ENCODE measurements around the gene AMIGO3. TPM values are rescaled to one million over a fixed set of nuclear protein-coding genes. Genes with fewer than 3 reads are reported as not detected.

Gene AMIGO3
- total and polyA plus RNA-seq, 3 donors from 2014 or later, result 3.0 to 14.8 (median 8.8) TPM

- 83 to 85% methylated on average over 13 of the region's 13 CpGs for WGBS, 2 donors
- intact Hi-C loops (cut with DNase I; ENCODE audit: low total_unique reads), result no loop called here
- Histone ChIP-seq H3K4me3 (no peak overlapping the region), H3K27me3 (no peaks in the 10 kb centered on the region), H3K36me3 (ENCODE audit: low read depth, missing control alignments) (peaks cover 3% of the 10 kb centered on the region), H3K4me1 (peaks cover 29% of the 10 kb centered on the region), H3K9me3 (no peaks in the 10 kb centered on the region), H3K27ac (peak overlapping the region; percentile 20 to 25)
- DNase-seq, result no peak
- TF ChIP-seq CTCF (IDR thresholded peaks at IDR 0.05) (no peak), POLR2A (IDR thresholded peaks at IDR 0.05) (no peak)
These were observed 28.5 kb upstream of the AMIGO3 start for GRCh38 chr3:49747792-49748480.

DNA sequence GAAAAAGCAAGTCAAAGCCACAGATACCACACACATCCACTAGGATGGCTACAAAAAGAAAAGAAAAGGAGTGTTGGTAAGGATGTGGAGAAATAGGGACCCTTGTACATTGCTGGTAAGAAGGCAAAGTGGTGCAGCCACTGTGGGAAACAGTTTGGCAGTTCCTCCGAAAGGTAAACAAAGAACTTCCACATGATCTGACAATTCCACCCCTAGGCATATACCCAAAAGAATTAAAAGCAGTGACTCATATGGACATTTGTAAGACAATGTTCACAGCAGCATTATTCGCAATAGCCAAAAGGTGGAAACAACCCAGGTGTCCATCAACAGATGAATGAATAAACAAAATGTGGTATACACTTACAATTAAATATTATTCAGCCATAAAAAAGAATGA, 26.5 kb upstream of the AMIGO3 start:
- DNase-seq, result no peak
- intact Hi-C loops (cut with DNase I; ENCODE audit: low total_unique reads), result no loop called here

DNA sequence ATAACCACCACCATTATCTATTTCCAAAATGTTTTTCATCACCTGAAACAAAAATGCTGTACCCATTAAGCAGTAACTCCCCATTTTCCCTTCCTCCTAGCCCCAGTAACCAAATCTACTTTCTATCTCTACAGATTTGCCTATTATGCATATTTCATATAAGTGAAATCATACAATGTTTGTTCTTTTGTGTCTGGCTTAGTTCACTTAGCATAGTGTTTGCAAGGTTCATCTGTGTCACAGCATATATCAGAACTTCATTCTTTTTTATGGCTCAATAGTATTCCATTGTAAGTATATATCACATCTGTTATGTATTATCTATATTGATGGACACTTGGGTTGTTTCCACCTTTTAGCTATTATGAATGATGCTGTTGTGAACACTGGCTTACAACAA, 20.9 kb upstream of the AMIGO3 start:
- DNase-seq, result no peak
- no peaks in the 10 kb centered on the region for H3K4me1 ChIP-seq
- H3K4me3 ChIP-seq, result no peak overlapping the region
- H3K27ac ChIP-seq, result no peak overlapping the region
- H3K9me3 ChIP-seq, result no peaks in the 10 kb centered on the region
- intact Hi-C loops (cut with DNase I; ENCODE audit: low total_unique reads), result no loop called here
- H3K36me3 ChIP-seq (ENCODE audit: low read depth, missing control alignments), result no peaks in the 10 kb centered on the region
- TF ChIP-seq CTCF (IDR thresholded peaks at IDR 0.05), result no peak
- no peak for TF ChIP-seq POLR2A (IDR thresholded peaks at IDR 0.05)
- H3K27me3 ChIP-seq, result no peaks in the 10 kb centered on the region

More for the DNA sequence above, 26.5 kb upstream of the AMIGO3 start:
- H3K27me3 ChIP-seq, result no peaks in the 10 kb centered on the region
- H3K27ac ChIP-seq, result no peak overlapping the region
- peaks cover 20% of the 10 kb centered on the region for H3K4me1 ChIP-seq
- peaks cover 3% of the 10 kb centered on the region for H3K36me3 ChIP-seq (ENCODE audit: low read depth, missing control alignments)
- TF ChIP-seq POLR2A (IDR thresholded peaks at IDR 0.05), result no peak
- TF ChIP-seq CTCF (IDR thresholded peaks at IDR 0.05), result no peak
- H3K9me3 ChIP-seq, result no peaks in the 10 kb centered on the region
- H3K4me3 ChIP-seq, result no peak overlapping the region
- WGBS, 2 donors, result 81 to 92% methylated on average over 2 of the region's 2 CpGs

GRCh38 chr3:49738067-49738713, 18.7 kb upstream of the AMIGO3 start:
- TF ChIP-seq CTCF (IDR thresholded peaks at IDR 0.05) (no peak), POLR2A (IDR thresholded peaks at IDR 0.05) (no peak)
- H3K4me1 ChIP-seq, result no peaks in the 10 kb centered on the region
- 94 to 95% methylated on average over 11 of the region's 11 CpGs for WGBS, 2 donors
- H3K9me3 ChIP-seq, result no peaks in the 10 kb centered on the region
- no peak for DNase-seq
- no peak overlapping the region for H3K27ac ChIP-seq
- H3K4me3 ChIP-seq, result no peak overlapping the region
- H3K27me3 ChIP-seq, result no peaks in the 10 kb centered on the region
- intact Hi-C loops (cut with DNase I; ENCODE audit: low total_unique reads), result no loop called here
- no peaks in the 10 kb centered on the region for H3K36me3 ChIP-seq (ENCODE audit: low read depth, missing control alignments)

DNA sequence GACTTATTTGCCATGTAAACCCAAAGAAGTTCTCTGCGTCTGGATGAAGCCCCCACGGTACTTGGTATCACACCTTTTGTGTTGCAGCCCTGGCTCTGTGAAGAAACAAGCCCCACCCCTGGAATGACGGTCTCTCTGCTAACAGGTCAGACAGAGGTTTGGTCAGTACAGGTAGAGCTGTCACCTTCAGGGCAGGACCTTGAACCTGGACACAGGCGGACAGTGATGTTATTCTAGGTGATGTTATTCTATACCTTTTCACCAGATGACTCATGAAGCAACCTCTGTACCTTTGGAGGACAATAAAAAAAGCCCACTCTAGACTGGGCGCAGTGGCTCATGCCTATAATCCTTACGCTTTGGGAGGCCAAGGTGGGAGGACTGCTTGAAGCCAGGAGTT, 15.3 kb upstream of the AMIGO3 start:
- DNase-seq, result peak; percentile 9
- H3K36me3 ChIP-seq (ENCODE audit: low read depth, missing control alignments), result no peaks in the 10 kb centered on the region

More for the DNA sequence above, 15.3 kb upstream of the AMIGO3 start:
- Histone ChIP-seq H3K27me3 (no peaks in the 10 kb centered on the region), H3K4me1 (no peaks in the 10 kb centered on the region), H3K4me3 (no peak overlapping the region), H3K27ac (no peak overlapping the region), H3K9me3 (no peaks in the 10 kb centered on the region)
- TF ChIP-seq POLR2A (IDR thresholded peaks at IDR 0.05), result no peak
- no peak for TF ChIP-seq CTCF (IDR thresholded peaks at IDR 0.05)
- WGBS, 2 donors, result 91 to 92% methylated on average over 6 of the region's 6 CpGs
- intact Hi-C loops (cut with DNase I; ENCODE audit: low total_unique reads), result no loop called here

Measured in testis (tissue), 3 donors.